ENCODE measurements around the gene GUCY2C. TPM values are rescaled to one million over a fixed set of nuclear protein-coding genes. Genes with fewer than 3 reads are reported as not detected.

Gene GUCY2C
- total RNA-seq, 1 donor from 2014 or later = 1.2 TPM

DNA sequence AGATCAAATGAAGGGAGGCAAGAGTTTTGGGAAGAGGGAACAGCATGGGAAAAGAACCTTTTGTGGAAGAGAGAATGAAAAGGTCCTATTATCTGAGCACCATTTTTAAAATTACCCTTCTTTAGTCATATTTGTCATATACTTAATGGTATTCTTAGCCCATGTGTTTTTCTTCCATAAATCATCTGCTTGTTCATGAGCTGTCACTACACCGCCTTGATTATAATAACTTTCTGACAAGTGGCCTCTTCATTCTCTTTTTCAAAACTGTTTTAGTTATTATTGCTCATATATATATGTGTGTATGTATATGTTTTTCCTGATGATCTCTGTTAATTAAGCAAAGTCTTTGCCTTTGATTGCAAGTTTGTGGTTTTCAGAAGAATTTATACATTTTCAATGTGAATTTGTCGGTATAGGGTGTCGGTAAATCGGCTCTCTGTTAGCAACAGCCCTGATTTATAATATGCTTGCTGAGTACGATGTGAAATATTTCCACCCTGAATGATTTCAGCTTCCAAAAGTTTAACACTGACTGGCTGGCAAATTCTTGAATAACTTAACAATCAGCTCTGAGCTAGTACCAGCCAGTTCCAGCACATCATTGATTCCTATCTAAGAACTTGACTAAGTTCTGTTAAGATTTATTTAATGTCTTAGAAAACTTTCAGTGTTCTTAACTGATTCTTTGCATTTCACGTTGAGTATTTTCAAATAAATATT lies 49.2 kb downstream of the GUCY2C start:
- no peaks in the 10 kb centered on the region for H3K36me3 Mint-ChIP-seq (ENCODE audit: insufficient read depth)
- H3K27me3 Mint-ChIP-seq = no peaks in the 10 kb centered on the region

DNA sequence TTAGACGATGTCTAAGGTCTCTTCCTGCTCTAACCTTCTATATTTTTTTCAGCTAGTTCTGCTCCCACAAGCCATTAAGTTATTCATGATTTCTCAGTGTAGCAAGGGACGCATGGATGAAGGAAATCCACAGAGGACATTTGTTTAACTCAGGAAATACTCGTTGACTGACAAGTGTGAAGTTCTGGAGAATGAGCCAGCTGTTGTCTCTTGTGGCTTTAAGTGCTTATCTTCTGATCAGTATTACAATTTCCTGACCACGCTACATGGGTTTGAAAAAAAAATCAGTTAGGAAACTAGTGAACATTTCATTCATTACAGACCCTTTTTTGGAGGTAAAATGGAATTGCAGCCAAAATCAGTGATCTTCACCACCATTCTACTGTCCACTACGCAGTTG lies 53.1 kb downstream of the GUCY2C start:
- Mint-ChIP-seq H3K36me3 (ENCODE audit: insufficient read depth) (no peaks in the 10 kb centered on the region), H3K4me1 (ENCODE audit: low read depth) (no peaks in the 10 kb centered on the region), H3K27me3 (no peaks in the 10 kb centered on the region), H3K9me3 (ENCODE audit: low read depth) (peaks cover 5% of the 10 kb centered on the region), H3K4me3 (ENCODE audit: low read depth) (no peak overlapping the region), H3K27ac (no peak overlapping the region)
- TF ChIP-seq, protein P1, sequence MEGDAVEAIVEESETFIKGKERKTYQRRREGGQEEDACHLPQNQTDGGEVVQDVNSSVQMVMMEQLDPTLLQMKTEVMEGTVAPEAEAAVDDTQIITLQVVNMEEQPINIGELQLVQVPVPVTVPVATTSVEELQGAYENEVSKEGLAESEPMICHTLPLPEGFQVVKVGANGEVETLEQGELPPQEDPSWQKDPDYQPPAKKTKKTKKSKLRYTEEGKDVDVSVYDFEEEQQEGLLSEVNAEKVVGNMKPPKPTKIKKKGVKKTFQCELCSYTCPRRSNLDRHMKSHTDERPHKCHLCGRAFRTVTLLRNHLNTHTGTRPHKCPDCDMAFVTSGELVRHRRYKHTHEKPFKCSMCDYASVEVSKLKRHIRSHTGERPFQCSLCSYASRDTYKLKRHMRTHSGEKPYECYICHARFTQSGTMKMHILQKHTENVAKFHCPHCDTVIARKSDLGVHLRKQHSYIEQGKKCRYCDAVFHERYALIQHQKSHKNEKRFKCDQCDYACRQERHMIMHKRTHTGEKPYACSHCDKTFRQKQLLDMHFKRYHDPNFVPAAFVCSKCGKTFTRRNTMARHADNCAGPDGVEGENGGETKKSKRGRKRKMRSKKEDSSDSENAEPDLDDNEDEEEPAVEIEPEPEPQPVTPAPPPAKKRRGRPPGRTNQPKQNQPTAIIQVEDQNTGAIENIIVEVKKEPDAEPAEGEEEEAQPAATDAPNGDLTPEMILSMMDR (IDR thresholded peaks at IDR 0.05; ENCODE audit: unreplicated experiment) = no peak
- DNase-seq (ENCODE audit: low spot score, unreplicated experiment) = no peak

More for the DNA sequence above, 49.2 kb downstream of the GUCY2C start:
- Mint-ChIP-seq H3K27ac (no peak overlapping the region), H3K4me1 (ENCODE audit: low read depth) (peaks cover 2% of the 10 kb centered on the region), H3K9me3 (ENCODE audit: low read depth) (no peaks in the 10 kb centered on the region), H3K4me3 (ENCODE audit: low read depth) (no peak overlapping the region)
- no peak for DNase-seq (ENCODE audit: low spot score, unreplicated experiment)
- TF ChIP-seq, protein P1 (IDR thresholded peaks at IDR 0.05; ENCODE audit: unreplicated experiment) = no peak

DNA sequence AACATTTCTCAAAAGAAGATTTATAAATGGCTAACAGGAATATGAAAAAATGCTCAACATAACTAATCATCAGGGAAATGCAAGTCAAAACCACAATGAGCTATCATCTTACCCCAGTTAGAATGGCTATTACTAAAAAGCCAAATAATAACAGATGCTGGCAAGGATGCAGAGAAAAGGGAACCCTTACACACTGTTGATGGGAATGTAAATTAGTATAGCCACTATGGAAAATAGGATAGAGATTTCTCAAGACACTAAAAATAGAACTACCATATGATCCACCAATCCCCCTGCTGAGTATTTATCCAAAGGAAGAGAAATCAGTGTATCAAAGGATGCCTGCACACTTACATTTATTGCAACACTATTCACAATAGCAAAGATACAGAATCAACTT lies 58.3 kb downstream of the GUCY2C start:
- TF ChIP-seq, protein P1 (IDR thresholded peaks at IDR 0.05; ENCODE audit: unreplicated experiment) = no peak
- peaks cover 19% of the 10 kb centered on the region for H3K36me3 Mint-ChIP-seq (ENCODE audit: insufficient read depth)
- DNase-seq (ENCODE audit: low spot score, unreplicated experiment) = no peak
- H3K4me1 Mint-ChIP-seq (ENCODE audit: low read depth) = no peaks in the 10 kb centered on the region
- no peaks in the 10 kb centered on the region for H3K27me3 Mint-ChIP-seq
- H3K9me3 Mint-ChIP-seq (ENCODE audit: low read depth) = peaks cover 37% of the 10 kb centered on the region
- H3K27ac Mint-ChIP-seq = no peak overlapping the region
- H3K4me3 Mint-ChIP-seq (ENCODE audit: low read depth) = no peak overlapping the region

DNA sequence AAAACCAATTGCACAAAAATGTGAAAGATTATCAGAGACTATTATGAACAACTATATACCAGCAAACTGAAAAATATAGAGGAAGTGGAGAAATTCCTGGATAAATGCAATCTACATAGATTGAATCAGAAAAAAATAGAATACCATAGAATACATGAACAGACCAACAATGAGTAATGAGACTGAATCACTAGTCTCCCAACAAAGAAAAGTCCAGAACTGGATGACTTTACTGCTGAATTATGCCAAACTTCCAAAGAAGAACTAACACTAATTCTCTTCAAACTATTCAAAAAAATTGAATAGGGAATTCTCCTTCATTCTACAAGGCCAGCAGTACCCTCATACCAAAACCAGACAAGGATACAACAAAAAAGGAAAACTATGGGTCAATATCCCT lies 60.6 kb downstream of the GUCY2C start:
- Mint-ChIP-seq H3K36me3 (ENCODE audit: insufficient read depth) (peaks cover 19% of the 10 kb centered on the region), H3K4me1 (ENCODE audit: low read depth) (no peaks in the 10 kb centered on the region), H3K27ac (no peak overlapping the region), H3K9me3 (ENCODE audit: low read depth) (peaks cover 37% of the 10 kb centered on the region), H3K4me3 (ENCODE audit: low read depth) (no peak overlapping the region), H3K27me3 (no peaks in the 10 kb centered on the region)
- TF ChIP-seq, protein P1 (IDR thresholded peaks at IDR 0.05; ENCODE audit: unreplicated experiment) = no peak
- no peak for DNase-seq (ENCODE audit: low spot score, unreplicated experiment)

DNA sequence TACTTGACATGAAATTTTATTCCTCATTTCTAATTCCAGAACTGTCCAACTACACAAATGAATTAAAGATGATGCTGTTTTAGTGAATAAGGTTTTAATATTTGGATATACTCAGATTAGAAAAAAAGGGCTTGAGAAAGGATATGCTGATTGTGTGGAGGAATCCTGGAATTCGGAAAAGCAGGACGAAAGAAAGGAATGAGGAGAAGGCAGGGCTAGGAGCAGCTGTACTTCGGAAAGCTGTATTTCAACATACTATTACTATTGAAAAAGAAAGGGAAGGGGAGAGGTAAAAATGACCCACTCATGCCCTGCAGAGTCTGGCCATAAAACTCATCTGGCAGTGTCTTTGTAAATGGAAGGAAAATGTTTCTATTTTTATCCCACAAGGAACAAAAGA lies 65.6 kb downstream of the GUCY2C start:
- Mint-ChIP-seq H3K27me3 (no peaks in the 10 kb centered on the region), H3K27ac (no peak overlapping the region), H3K9me3 (ENCODE audit: low read depth) (peaks cover 14% of the 10 kb centered on the region), H3K36me3 (ENCODE audit: insufficient read depth) (peaks cover 6% of the 10 kb centered on the region), H3K4me3 (ENCODE audit: low read depth) (no peak overlapping the region), H3K4me1 (ENCODE audit: low read depth) (peaks cover 33% of the 10 kb centered on the region)
- TF ChIP-seq, protein P1 (IDR thresholded peaks at IDR 0.05; ENCODE audit: unreplicated experiment) = no peak
- DNase-seq (ENCODE audit: low spot score, unreplicated experiment) = no peak

Data from progenitor cell of endocrine pancreas (in vitro differentiated cells).